Measurements from ENCODE around the gene CAST.

DNA sequence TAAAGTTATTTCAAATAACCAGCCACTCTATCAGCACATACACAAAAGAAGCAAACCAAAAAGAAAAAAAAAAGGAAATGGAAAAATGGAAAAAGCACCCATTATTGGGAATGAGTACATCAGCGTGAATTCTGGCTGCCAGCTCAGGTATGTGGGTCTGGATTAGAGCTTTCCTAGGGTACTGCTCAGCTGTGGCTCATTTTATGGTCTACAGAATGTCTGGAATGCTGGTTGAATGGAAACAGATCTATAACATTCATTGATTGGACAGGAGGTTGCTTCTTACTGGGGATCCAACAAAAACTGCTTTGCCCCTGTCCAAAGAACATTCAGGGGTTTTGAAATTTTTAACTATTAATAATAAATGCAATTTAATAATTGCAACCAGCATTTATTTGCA, 3.9 kb upstream of the CAST start:
- TF ChIP-seq POLR2A (IDR thresholded peaks at IDR 0.05; ENCODE audit: low read depth, low read length) (no peak), POLR2AphosphoS5 (IDR thresholded peaks at IDR 0.05; ENCODE audit: low read depth, low read length) (no peak)

All from GM12891 (cell line).